T-cell (primary cell): ENCODE data around the gene TK2. TPM values are rescaled to one million over a fixed set of nuclear protein-coding genes. Genes with fewer than 3 reads are reported as not detected.
"Not testable (repeated sequence)": the region's sequence is repeated elsewhere in the genome, so short reads cannot be mapped to it uniquely, and the experiment has no call there.

ENCODE experiments used
- ATAC-seq, 4 experiments: fragments of 200-7000 bp in 3 of 4; fragments of 150-1000 bp in 1 of 4; cut with Tn5 transposase; replicated peaks in 1 of 4; 1 replicate in 3 of 4; 2 replicates in 1 of 4; pipeline ENCODE4 v1.10.0; 2021; ENCODE audit warnings: moderate library complexity in 3 of 4, mild to moderate bottlenecking in 2 of 4, moderate number of reproducible peaks in 1 of 4
- CTCF ChIA-PET, 2 donors: fragments of 300-600 bp; sonication (Branson Sonifier 250); formaldehyde crosslinking; loops; one replicate each; lab custom pipeline; 2022; ENCODE audit warnings: antibody characterized with exemption in 2 of 2; lab: Charles Lee
- POLR2A ChIA-PET, 2 donors: fragments of 300-600 bp; sonication (Branson Sonifier 250); formaldehyde crosslinking; loops; one replicate each; lab custom pipeline; 2022; ENCODE audit warnings: antibody characterized with exemption in 2 of 2; lab: Charles Lee
- DNase-seq, 35 experiments: peaks; one replicate each; pipeline versions ENCODE4 v3.0.0 to v3.0.0-alpha.2; 2013 to 2023
- H3K27ac ChIP-seq: one replicate; pipeline ENCODE4 v1.5.1; 2013; ENCODE audit warnings: low read length
- H3K27me3 ChIP-seq, 2 experiments: replicated peaks in 1 of 2; 1 replicate in 1 of 2; 2 replicates in 1 of 2; pipeline versions ENCODE4 v1.6.1 to v1.7.0; 2013; ENCODE audit warnings: low read length in 1 of 2, mixed read lengths in 1 of 2; ENCODE audit not compliant: control insufficient read depth in 2 of 2, insufficient read depth in 2 of 2; ENCODE audit errors: extremely low read depth in 1 of 2
- H3K36me3 ChIP-seq, 2 donors: 1 replicate in 1 of 2; 2 replicates in 1 of 2; pipeline versions ENCODE4 v1.6.1 to v1.7.0; 2013; ENCODE audit warnings: low read length in 1 of 2; ENCODE audit not compliant: control insufficient read depth in 2 of 2, insufficient read depth in 1 of 2; ENCODE audit errors: extremely low read depth in 1 of 2
- H3K4me1 ChIP-seq, 2 experiments: 1 replicate in 1 of 2; 2 replicates in 1 of 2; pipeline versions ENCODE4 v1.6.1 to v1.7.0; 2013; ENCODE audit warnings: low read length in 2 of 2, mixed read lengths in 1 of 2; ENCODE audit not compliant: insufficient read depth in 2 of 2, control insufficient read depth in 1 of 2; ENCODE audit errors: extremely low read depth in 1 of 2
- H3K4me3 ChIP-seq, 2 donors: 1 replicate in 1 of 2; 2 replicates in 1 of 2; pipeline versions ENCODE4 v1.5.1 to v1.7.0; 2013; ENCODE audit warnings: mild to moderate bottlenecking in 2 of 2, low read length in 1 of 2, moderate library complexity in 1 of 2; ENCODE audit not compliant: control insufficient read depth in 1 of 2; ENCODE audit errors: extremely low read depth in 1 of 2
- H3K9me3 ChIP-seq: 2 replicates; pipeline ENCODE4 v1.7.0; 2013
- H3K27ac Mint-ChIP-seq, 2 donors: one replicate each; pipeline ENCODE4 v1.8.0; 2020 to 2021; ENCODE audit warnings: mild to moderate bottlenecking in 2 of 2, mixed read lengths in 2 of 2
- H3K27me3 Mint-ChIP-seq, 2 donors: one replicate each; pipeline ENCODE4 v1.8.0; 2021 to 2022; ENCODE audit warnings: mixed read lengths in 2 of 2
- H3K36me3 Mint-ChIP-seq: one replicate; pipeline ENCODE4 v1.8.0; 2021; ENCODE audit warnings: mixed read lengths
- H3K4me1 Mint-ChIP-seq, 3 donors: one replicate each; pipeline ENCODE4 v1.8.0; 2020 to 2022; ENCODE audit warnings: mixed read lengths in 3 of 3, mild to moderate bottlenecking in 1 of 3
- H3K4me3 Mint-ChIP-seq, 3 donors: one replicate each; pipeline ENCODE4 v1.8.0; 2020 to 2022; ENCODE audit warnings: mild to moderate bottlenecking in 3 of 3, mixed read lengths in 3 of 3, moderate library complexity in 3 of 3
- H3K9me3 Mint-ChIP-seq, 3 donors: one replicate each; pipeline ENCODE4 v1.8.0; 2020 to 2022; ENCODE audit warnings: mixed read lengths in 3 of 3
- WGBS: methylation state at CpG from one replicate; pipeline ENCODE4 v1.1.5; 2013; ENCODE audit warnings: missing lambda C conversion rate; ENCODE audit not compliant: insufficient coverage; 5-methylcytosine and 5-hydroxymethylcytosine counted together
- total RNA-seq, 35 experiments: library from RNA in 6 of 35; stranded (reverse) in 6 of 35; fragments of 120-200 nt in 1 of 35; gene quantifications; one replicate each; pipeline versions ENCODE4 v1.2.1 to v1.2.4 and lab custom pipeline; 2013 to 2026

TK2 gene
- total RNA-seq, 5 donors from 2014 or later (not counting 1 experiment from before 2014, with no cell fraction given) = 4.6 to 10.8 (median 8.4) TPM

DNA sequence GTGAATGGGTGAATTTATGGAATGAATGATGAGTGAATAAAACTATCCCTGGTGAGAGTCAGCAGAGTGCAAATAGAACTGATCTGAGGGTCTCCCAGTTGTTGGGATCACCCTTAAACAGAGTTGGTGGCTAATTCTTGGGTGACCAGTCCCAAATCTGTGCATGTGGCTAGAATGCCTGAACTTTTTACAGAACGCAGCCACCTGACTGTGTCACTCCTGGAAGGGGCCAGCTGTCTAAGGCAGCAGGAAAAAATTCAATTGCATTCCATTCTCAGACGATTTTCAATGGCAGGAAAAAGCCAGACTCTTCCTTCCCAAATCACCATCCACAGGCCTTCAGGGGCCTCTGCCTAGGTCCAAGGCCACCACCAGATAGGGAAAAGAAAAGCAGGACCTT is 79.4 kb downstream of the TK2 start:
- H3K27ac ChIP-seq = no peak overlapping the region
- CTCF ChIA-PET = no interaction called here
- no peak overlapping the region for H3K4me3 ChIP-seq
- no peak overlapping the region for H3K27ac Mint-ChIP-seq
- no peaks in the 10 kb centered on the region for H3K9me3 ChIP-seq
- H3K9me3 Mint-ChIP-seq = peaks cover 0 to 4% (median 3%) of the 10 kb centered on the region in 3 donors
- H3K36me3 Mint-ChIP-seq = no peaks in the 10 kb centered on the region
- no peak for ATAC-seq
- peaks cover 7 to 22% of the 10 kb centered on the region in 2 donors for H3K27me3 Mint-ChIP-seq
- POLR2A ChIA-PET = no interaction called here
- no peaks in the 10 kb centered on the region for H3K36me3 ChIP-seq
- H3K4me1 ChIP-seq = peaks cover 4 to 17% of the 10 kb centered on the region in 2 experiments
- peaks cover 0 to 29% of the 10 kb centered on the region in 2 experiments for H3K27me3 ChIP-seq
- WGBS = 74% methylated on average over 2 of the region's 2 CpGs
- DNase-seq = no peak
- peaks cover 15 to 21% (median 17%) of the 10 kb centered on the region in 3 donors for H3K4me1 Mint-ChIP-seq
- H3K4me3 Mint-ChIP-seq = no peak overlapping the region

- Mint-ChIP-seq H3K36me3 (no peaks in the 10 kb centered on the region), H3K27ac (no peak overlapping the region), H3K4me3 (no peak overlapping the region), H3K27me3 (peaks cover 8 to 26% of the 10 kb centered on the region in 2 donors), H3K4me1 (peaks cover 12 to 16% (median 13%) of the 10 kb centered on the region in 3 donors), H3K9me3 (peaks cover 0 to 4% (median 3%) of the 10 kb centered on the region in 3 donors)
- no peak overlapping the region for H3K4me3 ChIP-seq
- 80% methylated on average over 6 of the region's 6 CpGs for WGBS
- H3K27ac ChIP-seq = no peak overlapping the region
- ChIA-PET CTCF (interaction anchor here in 1 of 2 donors (1.1 kb wide), 1 partner anchor 9 kb away, joined by 3 read pairs; no protein-coding TSS in a partner anchor), POLR2A (interaction anchor here in 1 of 2 donors (1.0 kb wide), 1 partner anchor 60 kb away, joined by 9 read pairs; no protein-coding TSS in a partner anchor)
- no peak for ATAC-seq
- DNase-seq = no peak
- no peaks in the 10 kb centered on the region for H3K36me3 ChIP-seq
- peaks cover 4 to 13% of the 10 kb centered on the region in 2 experiments for H3K4me1 ChIP-seq
- H3K27me3 ChIP-seq = peaks cover 0 to 29% of the 10 kb centered on the region in 2 experiments
- H3K9me3 ChIP-seq = no peaks in the 10 kb centered on the region
Observed at GRCh38 chr16:66469947-66470546, 79.9 kb downstream of the TK2 start.

- POLR2A ChIA-PET = interaction anchor here in 1 of 2 donors (1.0 kb wide), 1 partner anchor 60 kb away, joined by 9 read pairs; no protein-coding TSS in a partner anchor
- H3K36me3 Mint-ChIP-seq = no peaks in the 10 kb centered on the region
- WGBS = 96% methylated on average over 18 of the region's 26 CpGs
Observed at GRCh38 chr16:66469291-66469946, 80.5 kb downstream of the TK2 start.

GRCh38 chr16:66468321-66468965 is 81.5 kb downstream of the TK2 start:
- Histone ChIP-seq H3K27ac (no peak overlapping the region), H3K9me3 (no peaks in the 10 kb centered on the region), H3K36me3 (no peaks in the 10 kb centered on the region), H3K27me3 (peaks cover 0 to 29% of the 10 kb centered on the region in 2 experiments), H3K4me3 (no peak overlapping the region), H3K4me1 (no peaks in the 10 kb centered on the region)
- H3K4me3 Mint-ChIP-seq = no peak overlapping the region
- no peaks in the 10 kb centered on the region for H3K36me3 Mint-ChIP-seq
- WGBS = 86% methylated on average over 10 of the region's 11 CpGs
- peaks cover 0 to 2% (median 0%) of the 10 kb centered on the region in 3 donors for H3K4me1 Mint-ChIP-seq
- CTCF ChIA-PET = no interaction called here
- no peak for DNase-seq
- peaks cover 0 to 4% (median 3%) of the 10 kb centered on the region in 3 donors for H3K9me3 Mint-ChIP-seq
- H3K27me3 Mint-ChIP-seq = peaks cover 8 to 35% of the 10 kb centered on the region in 2 donors
- POLR2A ChIA-PET = no interaction called here
- H3K27ac Mint-ChIP-seq = no peak overlapping the region
- no peak for ATAC-seq

More at GRCh38 chr16:66469291-66469946, 80.5 kb downstream of the TK2 start:
- H3K27me3 Mint-ChIP-seq = peaks cover 8 to 29% of the 10 kb centered on the region in 2 donors
- ATAC-seq = no peak
- H3K27ac Mint-ChIP-seq = no peak overlapping the region
- DNase-seq = no peak
- H3K4me3 Mint-ChIP-seq = no peak overlapping the region
- peaks cover 0 to 4% (median 3%) of the 10 kb centered on the region in 3 donors for H3K9me3 Mint-ChIP-seq
- H3K4me3 ChIP-seq = no peak overlapping the region
- peaks cover 6 to 9% (median 7%) of the 10 kb centered on the region in 3 donors for H3K4me1 Mint-ChIP-seq
- peaks cover 0 to 29% of the 10 kb centered on the region in 2 experiments for H3K27me3 ChIP-seq
- H3K36me3 ChIP-seq = no peaks in the 10 kb centered on the region
- H3K9me3 ChIP-seq = no peaks in the 10 kb centered on the region
- H3K27ac ChIP-seq = no peak overlapping the region
- CTCF ChIA-PET = interaction anchor here in 1 of 2 donors (1.1 kb wide), 1 partner anchor 9 kb away, joined by 3 read pairs; no protein-coding TSS in a partner anchor
- H3K4me1 ChIP-seq = peaks cover 0 to 9% of the 10 kb centered on the region in 2 experiments

GRCh38 chr16:66467611-66468010 is 82.3 kb downstream of the TK2 start:
- H3K27me3 Mint-ChIP-seq = peaks cover 8 to 36% of the 10 kb centered on the region in 2 donors
- Histone ChIP-seq H3K4me3 (no peak overlapping the region), H3K27ac (no peak overlapping the region), H3K4me1 (no peaks in the 10 kb centered on the region), H3K9me3 (no peaks in the 10 kb centered on the region), H3K36me3 (no peaks in the 10 kb centered on the region), H3K27me3 (peaks cover 0 to 29% of the 10 kb centered on the region in 2 experiments)
- no peak overlapping the region for H3K4me3 Mint-ChIP-seq
- WGBS = 94% methylated on average over 5 of the region's 5 CpGs
- peaks cover 0 to 2% (median 0%) of the 10 kb centered on the region in 3 donors for H3K4me1 Mint-ChIP-seq
- H3K36me3 Mint-ChIP-seq = no peaks in the 10 kb centered on the region
- H3K27ac Mint-ChIP-seq = no peak overlapping the region
- peaks cover 0 to 4% (median 3%) of the 10 kb centered on the region in 3 donors for H3K9me3 Mint-ChIP-seq
- ChIA-PET POLR2A (no interaction called here), CTCF (no interaction called here)
- no peak for DNase-seq
- ATAC-seq = no peak

DNA sequence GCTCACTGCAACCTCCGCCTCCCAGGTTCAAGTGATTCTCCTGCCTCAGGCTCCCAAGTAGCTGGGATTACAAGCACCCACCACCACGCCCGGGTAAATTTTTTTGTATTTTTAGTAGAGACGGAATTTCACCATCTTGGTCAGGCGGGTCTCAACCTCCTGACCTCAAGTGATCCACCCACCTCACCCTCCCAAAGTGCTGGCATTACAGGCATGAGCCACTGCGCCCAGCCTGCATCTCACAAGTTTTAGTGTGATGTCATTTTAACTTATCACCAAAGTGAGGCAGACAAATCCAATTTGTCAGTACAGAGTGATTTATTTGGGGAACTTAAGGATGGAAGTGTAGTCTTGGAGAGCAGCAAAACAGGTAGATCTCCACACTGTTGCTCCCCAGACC is 83.3 kb downstream of the TK2 start:
- H3K27ac ChIP-seq, H3K4me3 Mint-ChIP-seq, H3K9me3 ChIP-seq, ATAC-seq, H3K36me3 ChIP-seq, H3K4me3 ChIP-seq, CTCF ChIA-PET, H3K4me1 ChIP-seq, POLR2A ChIA-PET, H3K4me1 Mint-ChIP-seq, H3K36me3 Mint-ChIP-seq, H3K9me3 Mint-ChIP-seq, H3K27ac Mint-ChIP-seq, DNase-seq: not testable (repeated sequence)
- WGBS = no CpG with 5 or more reads among the region's 6 CpGs
- peaks cover 8 to 37% of the 10 kb centered on the region in 2 donors for H3K27me3 Mint-ChIP-seq
- peaks cover 0 to 33% of the 10 kb centered on the region in 2 experiments for H3K27me3 ChIP-seq
